DMS114 treated with DMSO at 0.1 percent for 48 hours (cell line): ENCODE results near the gene GPC3.

Experiments
- DNase-seq: peaks from one replicate; lab custom pipeline; 2025; ENCODE audit not compliant: unreplicated experiment; lab: John Stamatoyannopoulos, UW

GPC3 gene

DNA sequence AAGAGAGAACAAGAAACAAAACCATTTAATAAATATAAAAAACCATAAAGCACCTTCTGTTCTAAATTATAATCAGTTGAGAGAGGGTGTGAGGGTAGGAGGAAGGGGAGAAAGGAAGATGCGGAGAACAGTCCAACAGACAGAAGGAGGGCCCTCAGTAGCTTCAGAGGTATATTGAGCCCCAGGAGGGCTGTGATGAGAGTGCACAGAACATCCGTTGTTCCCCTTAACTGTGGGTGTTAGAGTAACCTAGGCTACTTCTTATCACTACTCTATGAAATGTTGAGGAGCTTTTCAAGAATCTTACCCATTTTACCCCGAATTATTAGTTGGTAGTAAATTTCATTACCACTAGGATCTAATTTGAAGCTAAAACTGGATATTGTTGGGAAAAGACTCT is 13.8 kb downstream of the GPC3 start:
- no peak for DNase-seq

DNA sequence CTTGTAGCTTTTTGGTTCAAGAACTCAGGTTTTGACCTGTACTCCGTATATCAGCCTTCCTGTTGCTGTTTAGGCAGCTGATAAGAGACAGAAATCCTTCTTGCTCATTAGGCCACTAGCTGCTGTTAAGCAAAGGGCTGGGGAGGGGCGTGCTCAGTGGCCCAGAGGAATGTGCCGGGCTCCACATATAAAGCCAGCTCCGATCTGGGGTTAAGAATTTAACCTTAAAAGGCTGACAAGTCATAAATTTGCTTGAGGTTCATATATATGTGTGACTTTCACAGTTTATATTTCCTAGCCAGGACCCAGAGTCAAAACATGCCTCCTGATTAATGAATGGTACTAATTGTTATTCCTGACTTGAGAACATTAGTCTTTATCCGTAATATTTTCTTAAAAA is 15.3 kb downstream of the GPC3 start:
- no peak for DNase-seq

DNA sequence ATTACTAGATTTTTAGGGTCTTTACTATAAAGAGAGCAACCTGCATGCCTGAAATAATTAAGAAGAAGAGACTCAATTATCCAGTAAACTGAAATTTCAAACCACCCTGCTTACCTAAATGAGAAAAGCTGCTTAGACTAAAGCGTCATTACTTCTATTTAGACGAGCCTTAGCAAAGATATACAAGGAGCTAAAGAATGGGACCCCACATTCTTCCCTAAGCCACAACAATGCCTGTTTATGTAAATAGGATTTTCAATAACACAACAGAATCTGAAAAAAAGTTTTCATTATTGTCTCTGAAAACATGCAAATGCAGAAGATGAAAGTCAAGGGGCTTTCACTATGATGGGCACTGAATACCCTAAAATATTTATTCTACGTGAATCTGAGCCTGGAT is 16.2 kb downstream of the GPC3 start:
- no peak for DNase-seq

DNA sequence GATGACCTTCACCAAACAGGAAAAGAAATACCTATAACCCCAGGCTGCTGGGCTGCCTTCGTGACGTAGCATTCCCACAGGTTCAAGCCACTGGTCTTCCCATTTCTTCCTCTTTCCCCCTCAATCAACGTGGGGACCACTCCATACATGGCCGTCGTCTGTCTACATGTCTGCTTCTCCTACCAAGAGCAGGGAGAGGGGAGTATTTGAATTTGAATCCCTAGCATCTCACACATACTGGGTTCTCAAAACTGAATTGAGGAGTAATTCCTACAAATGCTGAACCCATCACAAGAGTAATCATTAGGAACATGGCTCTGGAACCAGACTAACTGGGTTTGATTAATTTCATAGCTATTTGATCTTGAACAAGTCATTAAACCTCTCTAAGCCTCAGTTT is 17.3 kb downstream of the GPC3 start:
- no peak for DNase-seq

DNA sequence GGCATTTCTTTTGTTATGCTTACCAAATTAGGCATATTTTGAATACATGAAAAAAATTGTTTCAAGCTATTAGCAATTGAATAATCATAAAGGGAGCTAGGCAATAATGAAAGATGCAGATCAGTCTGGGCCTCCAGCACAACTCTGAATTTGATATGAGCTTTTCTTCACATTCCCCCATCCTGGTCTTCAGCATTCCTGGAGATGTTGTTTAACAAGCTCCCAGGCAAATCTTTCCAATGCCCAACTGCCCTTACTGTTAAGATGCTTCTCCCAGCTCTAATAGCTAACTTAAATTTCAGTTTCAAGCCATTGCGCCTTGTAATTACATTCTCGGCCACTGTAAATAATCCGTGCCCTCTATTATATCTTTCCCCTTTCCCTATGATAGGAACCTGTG is 19.2 kb downstream of the GPC3 start:
- no peak for DNase-seq

DNA sequence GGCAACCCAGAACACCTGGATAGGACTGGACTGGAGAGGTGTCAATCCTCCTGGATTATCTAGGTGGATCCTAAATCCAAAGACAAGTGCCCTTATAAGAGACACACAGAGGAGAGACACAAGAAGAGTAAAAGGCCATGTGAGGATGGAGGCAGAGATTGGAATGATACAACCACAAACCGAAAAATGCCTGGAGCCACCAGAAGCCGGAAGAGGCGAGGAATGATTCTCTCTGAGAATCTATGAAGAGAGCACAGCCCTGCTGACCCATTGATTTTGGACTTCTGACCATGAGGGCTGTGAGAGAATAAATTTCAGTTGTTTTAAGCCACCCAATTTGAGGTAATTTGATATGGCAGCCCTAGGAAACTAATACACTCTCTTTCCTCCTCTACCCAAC is 20.1 kb downstream of the GPC3 start:
- DNase-seq: no peak

DNA sequence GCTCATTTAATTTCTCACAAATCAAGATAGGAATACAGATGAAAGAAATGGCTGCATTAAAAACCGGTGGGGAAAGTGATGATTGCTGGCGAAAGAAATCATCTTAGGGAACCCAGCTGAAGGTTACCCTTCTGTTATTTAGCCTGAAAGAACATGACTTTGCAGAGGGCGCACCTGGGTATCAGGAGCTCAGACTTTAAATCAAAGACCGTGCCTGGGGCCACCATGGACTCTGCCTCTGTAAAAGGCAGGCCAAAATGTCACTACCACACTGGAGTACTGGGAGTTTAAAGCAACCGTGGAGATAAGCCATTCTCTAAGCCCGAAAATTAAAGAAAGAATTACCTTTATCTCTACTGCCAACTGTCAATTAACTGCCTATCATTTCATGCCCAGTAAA is 24.3 kb downstream of the GPC3 start:
- no peak for DNase-seq

DNA sequence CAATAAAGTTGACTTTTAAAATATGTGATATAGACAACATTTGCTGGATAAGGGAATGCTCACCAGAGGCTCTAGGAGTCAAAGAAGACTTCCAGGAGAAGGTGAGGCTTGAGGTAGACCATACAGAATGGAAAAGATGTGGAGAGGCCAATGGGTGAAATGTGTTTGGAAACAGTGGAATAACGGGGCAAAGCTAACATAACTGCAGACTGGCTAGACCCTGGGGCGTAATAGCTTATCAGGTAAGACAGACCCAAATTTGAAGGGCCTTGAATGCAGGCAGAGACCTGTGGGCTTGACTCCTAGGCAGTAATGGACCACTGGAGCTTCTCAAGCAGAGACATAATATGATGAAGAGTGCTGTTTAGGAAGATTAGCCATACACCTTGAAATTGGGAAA is 25.4 kb downstream of the GPC3 start:
- DNase-seq: no peak

DNA sequence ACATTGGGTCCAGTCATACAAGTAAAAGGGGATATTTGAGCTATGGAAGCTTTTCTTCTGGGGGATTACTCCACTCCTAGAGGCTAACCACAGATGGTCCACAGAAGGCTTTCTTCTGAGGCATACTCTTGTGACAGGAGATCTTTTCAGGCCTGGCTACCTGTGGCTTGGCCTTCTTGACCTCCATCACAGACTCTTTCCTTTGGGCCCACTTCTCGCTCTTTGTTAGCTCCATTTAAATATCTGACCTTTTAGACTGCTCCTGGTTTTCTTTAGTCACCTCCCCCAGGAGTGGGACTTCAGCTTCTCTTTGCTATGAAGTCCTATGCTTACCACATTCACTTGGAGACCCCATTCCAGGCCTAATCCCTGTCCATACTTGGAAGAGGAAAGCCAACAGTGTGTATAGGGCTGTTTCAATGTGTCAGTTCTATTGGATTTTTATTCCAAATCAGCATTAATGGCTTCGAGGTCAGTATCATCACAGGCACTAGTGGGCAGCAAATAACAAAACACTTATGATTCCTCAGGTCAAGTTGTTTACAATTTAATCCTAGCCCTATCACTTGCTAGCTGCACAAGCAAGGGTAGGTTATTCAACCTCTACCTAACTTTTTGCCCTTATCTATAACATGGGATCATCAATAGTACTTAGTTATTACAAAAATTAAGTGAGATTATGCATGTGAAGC is 26.3 kb downstream of the GPC3 start:
- DNase-seq: no peak

DNA sequence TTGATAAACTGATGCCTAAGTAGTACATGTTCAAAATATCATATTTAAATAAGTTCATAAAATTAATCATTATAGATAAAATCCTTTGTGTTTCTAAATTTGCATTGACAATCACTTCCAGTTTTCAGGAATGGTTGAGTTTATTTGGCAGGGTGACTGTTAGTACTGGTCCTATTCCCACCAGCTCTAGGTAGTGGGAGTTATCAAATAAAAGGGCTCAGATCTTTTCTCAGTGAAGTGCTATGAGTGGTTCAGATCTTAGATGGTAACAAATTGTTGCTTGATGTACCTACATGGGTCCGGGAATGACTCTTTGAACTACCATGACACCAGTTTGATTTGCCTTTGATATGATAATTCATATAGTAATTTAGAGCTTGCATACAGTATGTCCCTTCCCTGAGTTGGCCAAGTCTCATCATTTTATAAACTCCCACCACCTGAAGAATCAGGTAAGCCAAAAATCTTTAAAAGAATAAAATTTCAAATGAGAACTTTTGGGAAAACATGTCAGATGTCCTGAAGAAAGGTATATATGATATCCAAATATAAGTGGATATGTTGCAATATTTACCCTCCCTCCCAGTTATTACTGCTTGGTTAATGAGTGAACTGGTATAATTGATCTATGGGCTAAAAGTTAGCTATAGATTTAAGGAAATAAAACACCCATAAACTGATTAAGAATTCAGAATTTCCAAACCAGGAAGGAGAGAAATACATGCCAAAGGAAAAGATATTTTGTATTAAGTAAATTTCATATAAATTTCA is 28.6 kb downstream of the GPC3 start:
- no peak for DNase-seq

DNA sequence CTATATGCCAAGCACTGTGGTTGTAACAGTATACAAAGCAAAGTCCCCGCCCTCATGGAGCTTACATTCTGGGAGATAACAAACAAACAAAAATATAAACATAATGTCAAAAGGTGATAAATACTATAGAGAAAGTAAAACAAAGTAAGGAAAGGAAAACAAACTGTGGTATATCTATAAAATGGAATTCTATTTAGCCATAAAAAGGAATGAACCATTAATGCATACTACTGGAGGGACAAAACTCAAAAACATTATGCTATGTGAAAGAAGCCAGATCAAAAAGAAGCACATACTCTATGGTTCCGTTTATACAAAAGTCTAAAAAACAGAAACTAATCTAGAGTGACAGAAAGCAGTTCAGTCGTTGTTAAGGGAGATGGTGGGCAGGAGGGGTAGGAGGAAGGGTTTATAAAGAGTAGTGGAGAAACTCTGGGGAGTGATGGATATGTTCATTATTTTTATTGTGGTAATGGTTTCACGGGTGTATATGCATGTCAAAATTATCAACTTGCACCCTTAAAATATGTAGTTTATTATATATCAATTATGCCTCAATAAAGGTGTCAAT is 31.5 kb downstream of the GPC3 start:
- no peak for DNase-seq

DNA sequence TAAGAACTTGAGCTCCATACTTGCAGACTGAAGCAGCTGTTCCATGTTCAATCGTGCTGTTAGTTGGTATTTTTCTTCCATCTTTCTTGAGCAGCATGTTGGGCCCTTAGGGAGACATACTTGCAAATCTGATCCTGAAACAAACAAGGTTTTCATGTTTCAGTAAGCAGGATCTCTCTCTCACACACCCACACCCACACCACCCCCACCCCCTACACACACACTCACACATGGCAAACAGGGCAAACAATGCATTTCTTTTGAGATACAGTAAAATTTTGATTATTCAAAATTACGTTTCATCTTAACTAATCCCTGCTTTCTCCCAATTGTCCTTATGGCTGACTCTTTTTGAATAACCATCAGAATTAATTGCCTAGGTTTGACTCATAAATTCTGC is 32.3 kb downstream of the GPC3 start:
- DNase-seq: no peak

DNA sequence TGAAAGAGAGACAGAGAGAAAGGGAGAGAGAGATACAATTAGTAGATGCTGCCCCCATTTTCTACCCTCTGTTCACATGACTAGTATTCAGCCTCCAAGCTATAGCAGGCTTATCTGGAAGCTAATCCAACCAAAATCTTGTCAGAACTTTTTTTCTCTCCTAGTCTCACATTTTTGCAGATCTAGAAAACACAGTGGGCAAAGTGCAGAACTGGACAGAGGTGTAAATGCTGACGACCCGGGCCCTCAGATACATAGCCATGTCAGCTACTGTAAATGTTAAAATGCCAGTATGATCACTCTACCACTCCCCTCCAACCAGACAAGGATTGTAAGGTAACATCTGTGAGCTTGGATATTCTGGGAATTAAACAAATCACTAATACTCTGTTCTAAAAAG is 34.3 kb downstream of the GPC3 start:
- no peak for DNase-seq

DNA sequence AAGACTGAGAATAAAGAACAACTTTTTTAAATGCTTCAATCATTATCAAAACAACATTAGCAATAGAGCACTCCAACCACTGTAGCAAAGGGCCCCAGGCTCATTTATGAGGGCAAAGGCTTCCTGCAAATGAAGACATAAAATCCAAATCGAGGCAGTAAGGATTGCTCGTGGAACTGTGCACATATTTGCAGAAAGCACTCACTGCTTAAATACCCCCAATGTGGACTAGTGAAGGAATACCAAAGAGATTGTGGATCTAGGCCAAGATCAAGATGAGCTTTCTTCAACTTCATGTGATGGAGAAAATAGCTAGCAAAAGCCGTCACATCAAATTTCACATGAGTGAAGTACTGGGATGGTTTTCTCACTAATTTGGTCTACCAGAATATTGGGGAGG is 35.2 kb downstream of the GPC3 start:
- DNase-seq: no peak

DNA sequence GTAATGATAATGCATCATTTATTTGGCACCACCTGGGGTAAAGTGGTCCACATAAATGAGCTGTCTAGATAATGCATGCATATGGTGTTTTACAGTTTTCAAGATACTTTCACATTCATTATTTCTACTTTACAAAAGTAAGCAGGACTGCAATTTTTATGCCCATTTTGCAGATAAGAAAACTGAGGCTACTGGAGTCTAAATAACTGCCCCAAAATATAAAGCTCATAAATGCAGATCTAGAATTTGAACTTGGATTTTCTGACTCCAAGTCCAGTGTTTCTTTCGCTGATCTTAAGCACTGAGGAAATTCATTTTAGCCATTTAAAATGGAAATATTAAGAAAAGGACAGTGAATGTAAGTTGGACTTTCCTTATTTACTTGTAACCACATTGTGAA is 36.5 kb downstream of the GPC3 start:
- DNase-seq: no peak

DNA sequence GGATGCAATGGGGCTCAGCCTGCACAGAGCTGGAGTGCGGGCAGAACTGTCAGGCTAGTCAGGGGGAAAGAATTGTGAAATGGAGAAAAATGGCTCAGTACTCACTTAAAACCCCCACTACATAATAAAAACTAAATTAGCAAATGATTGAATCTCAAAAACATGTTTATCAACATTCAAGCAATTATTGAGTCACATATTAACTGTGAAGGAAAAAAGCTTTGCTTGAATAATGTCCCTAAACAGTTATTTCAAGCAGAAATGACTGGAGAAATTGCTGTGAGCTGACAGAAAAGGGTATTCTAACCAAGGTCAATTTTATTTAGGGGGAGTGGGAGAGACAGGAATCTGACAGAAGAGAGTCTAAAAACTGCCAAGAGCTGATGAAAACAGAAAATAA is 37.4 kb downstream of the GPC3 start:
- DNase-seq: no peak

DNA sequence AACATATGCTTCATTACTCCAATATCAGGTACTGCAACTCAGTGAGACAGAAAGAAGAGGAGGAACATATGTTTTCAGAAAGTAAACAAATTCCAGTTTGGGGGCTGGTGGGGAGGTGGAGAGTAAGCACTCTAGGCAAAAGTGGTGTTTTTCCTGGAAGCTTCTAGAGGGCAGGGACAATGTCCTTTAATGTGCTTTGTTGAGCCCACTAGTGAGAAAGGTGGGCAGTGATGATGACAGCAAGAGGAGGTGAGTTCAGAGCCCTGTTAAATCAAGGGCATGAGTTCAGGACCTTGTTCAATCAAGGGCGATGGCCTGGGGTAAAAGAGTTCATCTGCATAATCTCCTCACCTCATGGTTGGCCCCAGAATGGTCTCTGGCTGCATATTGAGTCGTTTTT is 38.4 kb downstream of the GPC3 start:
- DNase-seq: no peak

DNA sequence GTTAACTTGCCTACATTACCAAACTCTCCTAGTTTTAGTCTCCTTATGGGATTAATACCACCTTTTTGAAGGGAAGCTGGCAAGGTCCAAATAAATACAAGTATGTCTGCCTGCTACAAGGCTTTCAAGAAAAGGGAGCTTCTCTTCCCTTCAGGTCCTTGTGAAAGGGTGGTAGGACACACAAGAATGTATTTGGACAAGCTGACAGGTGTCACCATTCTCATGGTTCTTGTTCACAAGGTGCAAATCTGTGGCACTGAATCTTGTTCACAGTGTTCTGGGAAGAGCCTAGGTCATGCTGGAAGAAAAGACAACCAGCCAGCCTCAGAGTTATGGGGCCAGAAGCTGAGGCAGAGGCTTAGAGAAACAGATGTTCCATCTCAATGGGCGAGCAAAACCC is 41.9 kb downstream of the GPC3 start:
- no peak for DNase-seq

DNA sequence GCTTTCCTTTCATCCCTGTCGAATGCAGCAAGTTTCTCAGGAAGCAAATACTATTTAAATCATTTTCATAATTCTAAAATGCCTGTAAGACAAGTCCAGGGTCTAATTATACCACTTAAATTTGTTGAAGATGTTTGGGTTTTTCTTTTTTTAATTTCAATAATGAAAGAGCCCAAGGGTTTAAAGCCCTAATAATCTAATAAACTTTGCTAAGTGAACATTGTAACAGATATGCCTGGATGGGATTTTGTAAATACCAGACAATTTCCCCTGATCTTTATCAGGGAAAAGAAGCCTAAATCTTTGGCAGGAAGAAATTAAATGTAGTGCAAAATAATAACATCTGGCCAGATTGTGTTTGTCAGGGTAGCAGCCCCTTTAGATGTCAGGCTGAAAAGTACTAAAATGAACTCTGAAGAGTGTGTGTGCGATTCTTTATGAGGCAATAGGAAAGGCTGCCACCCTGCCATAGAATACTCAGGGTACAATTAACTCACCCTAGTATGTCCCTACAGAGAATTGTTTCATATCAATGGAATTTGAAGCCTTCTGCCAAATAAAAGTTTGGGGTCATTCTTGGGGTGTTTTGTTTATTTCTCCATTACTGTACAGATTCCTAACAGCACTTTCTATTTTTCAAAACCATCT is 45.6 kb downstream of the GPC3 start:
- no peak for DNase-seq

DNA sequence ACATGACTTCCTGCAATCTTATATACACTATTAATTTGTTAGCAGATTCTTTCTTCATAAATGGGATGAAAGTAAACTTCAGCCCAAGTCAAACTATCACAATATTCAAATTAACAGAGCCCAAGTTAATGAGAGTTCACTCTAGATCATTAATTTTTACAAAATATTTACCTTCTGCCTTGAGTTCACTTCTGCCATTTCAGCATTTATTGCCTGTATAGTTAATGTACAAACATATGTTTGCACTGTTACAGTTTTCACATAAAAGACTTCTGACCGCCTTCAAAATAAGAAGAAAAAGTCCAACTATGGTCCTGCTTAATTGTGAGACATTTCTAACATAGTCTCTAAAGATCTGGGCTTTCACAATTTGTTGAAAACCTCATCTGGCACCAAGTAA is 46.9 kb downstream of the GPC3 start:
- DNase-seq: no peak

DNA sequence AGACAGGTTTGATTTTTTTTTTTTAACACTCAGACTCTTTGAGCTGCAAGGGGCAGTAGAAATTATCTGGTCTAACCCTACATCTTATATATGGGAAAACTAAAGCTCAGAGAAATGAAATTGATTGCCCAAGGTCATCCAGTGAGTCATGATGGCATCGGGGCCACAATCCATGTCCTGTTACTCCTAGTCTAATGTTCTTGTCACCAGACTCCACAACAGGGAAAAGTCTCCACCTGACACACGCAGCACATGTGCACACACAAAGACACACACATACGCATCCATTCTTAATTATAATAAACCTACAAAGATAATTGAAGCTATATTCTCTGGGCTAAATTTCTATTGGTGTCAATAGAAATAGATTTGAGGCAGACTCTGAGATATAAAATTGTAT is 48.4 kb downstream of the GPC3 start:
- no peak for DNase-seq

DNA sequence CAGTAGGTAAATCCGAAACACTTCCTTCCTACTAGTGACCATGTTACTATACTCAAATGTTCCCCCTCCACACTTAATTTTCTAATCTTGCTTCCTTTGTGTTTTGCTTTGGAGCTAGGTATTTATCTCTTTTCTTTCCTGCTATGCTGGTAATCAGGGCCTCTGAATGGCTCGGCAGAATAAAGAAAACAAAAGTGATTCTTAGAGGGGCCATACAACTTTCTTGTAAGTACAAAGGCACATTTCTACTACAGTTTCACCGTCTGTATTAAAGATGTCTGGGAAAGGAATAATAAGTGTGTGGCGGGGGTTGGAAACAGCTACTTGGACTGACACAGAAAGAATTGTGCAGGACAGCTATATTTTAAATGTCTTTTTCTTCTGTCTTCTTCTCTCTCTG is 50.3 kb downstream of the GPC3 start:
- DNase-seq: no peak
